ENCODE measurements around the gene CCNY.

- TF ChIP-seq USF2 (IDR thresholded peaks at IDR 0.05) (no peak), CTCF (IDR thresholded peaks at IDR 0.05) (no peak), SMC3 (IDR thresholded peaks at IDR 0.05) (no peak), HMGXB4 (CRISPR knock-in tag; IDR thresholded peaks at IDR 0.05; ENCODE audit: borderline replicate concordance) (no peak), RAD21 (conservative IDR thresholded peaks at IDR 0.05 in 1 of 2, IDR thresholded peaks at IDR 0.05 in 1 of 2) (no peak), ELK1 (IDR thresholded peaks at IDR 0.05; ENCODE audit: low read depth, low read length) (no peak), POLR2A (IDR thresholded peaks at IDR 0.05; ENCODE audit: low read length) (no peak), BCL3 (IDR thresholded peaks at IDR 0.05) (no peak)
These were observed 162.4 kb downstream of the CCNY start for GRCh38 chr10:35498693-35499092.
